GM18520 (cell line): Measurements from ENCODE around the gene TNIK.
"Not testable (repeated sequence)": the region's sequence is repeated elsewhere in the genome, so short reads cannot be mapped to it uniquely, and the experiment has no call there.

Source experiments
- ATAC-seq: cut with Tn5 transposase; IDR thresholded peaks from one replicate; pipeline ENCODE4 v1.9.1; 2021; ENCODE audit not compliant: unreplicated experiment

Gene TNIK

GRCh38 chr3:171149526-171150116 is 310.6 kb downstream of the TNIK start:
- ATAC-seq, result no peak

DNA sequence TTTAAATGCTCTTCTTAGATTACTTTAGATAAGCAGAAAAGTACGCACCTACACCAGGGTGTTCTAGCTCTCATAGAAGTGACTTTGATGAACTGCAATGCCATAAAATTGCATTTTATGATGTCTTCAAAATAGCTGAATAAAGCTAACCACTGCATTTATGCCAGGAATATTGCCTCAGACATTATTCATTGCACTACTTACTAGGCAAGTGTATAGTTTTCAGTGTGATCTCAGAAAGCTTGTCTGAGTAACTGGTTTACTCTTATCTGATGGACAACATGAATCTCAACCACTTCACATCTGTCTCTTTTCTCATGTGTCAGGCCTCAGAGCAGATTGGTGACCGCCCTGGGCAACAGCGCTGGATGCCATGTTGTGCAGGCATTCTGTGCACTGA is 314.4 kb downstream of the TNIK start:
- ATAC-seq, result no peak

- no peak for ATAC-seq
These were observed 317.2 kb downstream of the TNIK start for GRCh38 chr3:171142985-171143384.

- no peak for ATAC-seq
These were observed 320.0 kb downstream of the TNIK start for GRCh38 chr3:171140246-171140645.

- ATAC-seq, result no peak
These were observed 322.2 kb downstream of the TNIK start for GRCh38 chr3:171138027-171138426.

DNA sequence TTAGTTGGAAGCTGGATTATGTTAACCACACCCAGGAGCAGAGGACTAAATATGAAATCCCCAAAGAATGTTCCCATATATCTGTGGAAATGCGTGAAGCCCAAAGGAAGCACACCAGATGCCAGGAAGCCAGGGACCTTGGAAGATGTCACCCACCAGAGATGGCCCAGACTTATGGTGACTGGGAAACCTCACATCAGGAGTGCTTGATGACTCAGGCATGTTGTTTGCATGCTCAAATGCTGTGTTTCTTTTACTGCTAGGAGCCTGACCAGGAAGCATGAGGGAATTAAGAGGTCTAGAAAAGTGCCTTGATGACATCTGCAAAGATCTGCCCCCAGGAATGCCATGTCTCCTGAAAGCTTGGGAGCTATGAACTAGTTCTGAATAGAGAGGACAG is 324.7 kb downstream of the TNIK start:
- ATAC-seq, result no peak

GRCh38 chr3:171133796-171134569 is 326.2 kb downstream of the TNIK start:
- ATAC-seq, result no peak

DNA sequence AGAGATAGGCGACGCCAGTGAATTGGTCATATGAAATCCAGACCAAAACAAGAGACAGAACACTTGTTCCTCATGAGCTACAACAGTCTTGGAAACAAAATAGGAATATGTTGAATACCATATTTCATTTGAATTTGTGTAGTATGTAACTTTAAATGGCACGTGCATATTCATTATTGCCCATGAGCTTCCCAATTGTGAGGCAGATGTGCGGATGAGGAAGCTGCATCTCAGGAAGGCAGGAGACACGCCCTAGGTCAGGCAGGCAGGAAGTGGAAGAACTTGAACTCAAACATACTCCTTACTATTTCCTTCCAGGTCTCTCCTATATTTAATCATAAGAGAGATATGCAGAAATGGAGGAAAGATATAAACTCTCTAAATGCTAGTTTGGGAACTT is 326.9 kb downstream of the TNIK start:
- no peak for ATAC-seq

DNA sequence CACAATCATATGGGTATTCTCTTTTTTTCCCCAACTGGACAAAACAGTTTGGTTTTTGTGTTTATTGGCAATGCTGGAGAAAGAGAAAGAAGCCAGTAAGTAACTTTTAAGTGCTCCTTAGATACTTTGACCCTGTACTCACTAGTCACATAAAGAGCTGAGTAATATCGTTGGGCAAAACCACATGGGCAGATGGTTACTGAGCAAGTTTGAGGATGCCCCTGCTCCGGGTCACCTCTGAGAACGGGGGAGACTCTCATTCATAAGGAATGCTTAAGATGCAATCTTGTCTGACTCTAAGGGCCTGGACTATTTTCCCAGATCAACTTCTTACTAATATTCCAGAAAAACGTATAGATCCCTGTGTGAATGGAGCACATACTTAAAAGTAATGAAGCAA is 327.3 kb downstream of the TNIK start:
- no peak for ATAC-seq

- ATAC-seq, result no peak
These were observed 330.4 kb downstream of the TNIK start for GRCh38 chr3:171129827-171130226.

DNA sequence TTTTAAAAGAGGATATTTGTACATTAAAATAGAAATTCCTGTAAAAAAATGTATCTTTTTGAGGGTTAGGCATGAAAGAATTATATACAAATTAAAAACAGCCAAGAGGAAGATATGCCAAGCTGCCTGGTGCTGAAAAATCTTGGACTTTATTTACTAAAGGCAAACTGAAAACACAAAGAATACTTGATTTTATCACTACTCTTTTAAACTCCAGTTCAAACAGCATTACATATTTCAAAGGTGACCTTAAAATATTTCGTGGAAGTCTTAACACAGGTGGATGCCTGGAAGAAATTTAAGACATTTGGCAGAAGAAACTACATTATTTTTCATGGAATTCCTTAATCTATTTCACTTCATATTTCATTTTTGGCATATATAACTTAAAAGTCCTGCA is 332.6 kb downstream of the TNIK start:
- ATAC-seq, result no peak

DNA sequence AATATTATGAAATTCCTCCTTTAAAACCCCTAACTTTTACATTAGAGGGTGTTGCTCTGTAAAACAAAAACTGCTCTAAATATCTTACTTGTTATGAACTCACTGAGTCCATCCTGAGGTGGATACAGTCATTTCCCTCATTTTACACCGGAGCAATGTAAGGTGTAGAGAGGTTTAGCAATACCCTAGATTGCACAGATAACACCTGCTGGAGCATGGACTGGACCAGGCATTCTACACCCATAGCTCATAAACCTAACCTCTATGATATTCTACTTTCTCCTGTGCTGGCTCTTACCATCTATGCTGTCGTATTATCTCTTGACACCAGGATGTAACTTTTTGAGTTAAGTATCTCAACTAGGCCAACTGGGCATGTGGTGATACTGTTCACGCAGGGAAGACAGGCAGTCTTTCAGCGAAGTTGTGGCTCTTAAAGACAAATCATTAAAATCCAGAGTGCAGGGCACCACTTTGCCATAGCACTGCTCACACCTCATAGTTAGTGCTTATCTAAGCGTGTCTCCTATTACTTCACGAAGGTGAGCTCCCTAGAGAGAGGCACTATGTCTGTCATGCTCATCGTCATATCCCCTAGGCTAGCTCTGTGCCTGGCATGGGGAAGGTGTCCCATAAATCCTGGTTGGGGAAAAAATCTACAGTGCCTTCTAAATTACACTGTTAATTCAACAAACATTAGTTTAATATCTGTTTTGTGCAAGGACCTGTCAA is 333.6 kb downstream of the TNIK start:
- ATAC-seq, result no peak

GRCh38 chr3:171125010-171125409 is 335.2 kb downstream of the TNIK start:
- ATAC-seq, result no peak

DNA sequence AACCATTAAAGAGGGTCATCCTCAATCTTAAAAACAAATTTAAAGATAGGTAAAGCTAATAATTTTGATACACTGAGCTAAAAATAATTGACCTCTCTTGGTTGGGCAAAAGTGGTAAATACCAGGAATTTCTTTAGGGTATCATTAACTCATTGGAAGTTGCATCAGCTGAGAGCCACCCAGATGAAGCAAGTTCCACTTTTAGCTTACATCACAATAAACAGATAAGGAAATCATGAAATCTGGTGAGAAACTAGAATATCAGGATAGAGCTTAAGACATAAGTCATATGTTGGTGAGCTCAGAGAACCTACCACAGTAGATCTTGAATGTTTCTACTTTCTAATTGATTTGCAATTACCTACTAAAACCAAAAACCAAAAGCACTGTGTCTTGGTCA is 336.3 kb downstream of the TNIK start:
- no peak for ATAC-seq

GRCh38 chr3:171122861-171123260 is 337.3 kb downstream of the TNIK start:
- ATAC-seq, result no peak

DNA sequence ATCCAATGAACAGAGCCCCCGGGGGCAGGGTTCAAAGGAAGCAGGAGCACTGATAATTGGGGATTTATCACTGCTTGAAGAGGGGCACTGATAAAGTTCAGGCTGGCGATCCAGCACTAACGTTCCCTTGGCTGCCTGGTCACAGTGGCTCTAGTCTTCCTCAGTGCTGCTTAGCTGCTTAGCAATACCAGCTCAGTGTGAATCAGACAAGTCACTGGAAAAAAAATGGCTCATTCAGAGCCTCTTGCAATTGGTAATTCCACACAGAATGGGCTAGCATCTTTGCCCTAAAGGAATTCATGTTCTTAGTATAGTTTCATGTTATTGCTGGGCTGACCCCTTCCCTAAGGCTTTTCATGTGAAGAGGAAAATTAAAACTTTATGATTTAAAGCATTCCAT is 338.0 kb downstream of the TNIK start:
- no peak for ATAC-seq

DNA sequence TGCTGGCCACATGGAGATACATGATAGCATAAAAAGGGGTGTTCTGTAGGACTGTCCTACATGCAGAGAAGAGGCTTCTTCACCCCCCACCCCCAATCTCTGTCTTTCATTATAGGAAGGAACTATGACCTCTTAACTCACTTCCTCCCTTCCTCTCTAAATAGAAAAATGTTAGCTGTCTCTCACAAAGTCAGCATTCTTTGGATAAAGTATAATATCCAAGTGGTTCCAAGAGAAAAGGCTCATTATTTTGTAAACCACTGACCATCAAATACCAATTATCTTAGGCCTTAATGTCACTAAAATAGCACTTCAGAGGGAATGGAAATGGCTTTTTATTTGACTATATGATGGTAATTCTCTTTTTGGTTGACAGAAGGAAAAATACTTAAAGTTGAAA is 338.4 kb downstream of the TNIK start:
- no peak for ATAC-seq

GRCh38 chr3:171119402-171119801 is 340.8 kb downstream of the TNIK start:
- not testable (repeated sequence) for ATAC-seq

GRCh38 chr3:171118993-171119392 is 341.2 kb downstream of the TNIK start:
- not testable (repeated sequence) for ATAC-seq

- ATAC-seq, result no peak
These were observed 343.3 kb downstream of the TNIK start for GRCh38 chr3:171116824-171117395.

- ATAC-seq, result no peak
These were observed 343.8 kb downstream of the TNIK start for GRCh38 chr3:171116365-171116764.

DNA sequence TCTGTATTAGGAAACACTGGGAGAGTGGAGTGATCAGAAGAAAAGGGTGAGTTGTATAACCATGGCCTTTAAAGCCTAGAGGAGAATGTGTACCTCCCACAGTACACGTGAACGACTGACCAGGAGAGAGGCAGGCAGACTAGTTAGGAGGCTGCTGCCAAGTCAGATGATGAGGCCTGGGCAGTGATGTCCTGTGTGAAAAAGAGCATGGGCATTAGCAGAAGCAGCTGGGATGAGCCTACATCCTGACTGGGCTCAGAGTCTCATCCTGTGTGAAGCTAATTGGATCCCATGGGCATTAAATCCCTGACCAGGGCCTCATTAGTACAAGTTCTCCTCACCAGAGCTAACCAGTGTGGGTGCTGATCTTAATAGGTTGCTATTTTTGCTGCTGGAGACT is 344.5 kb downstream of the TNIK start:
- ATAC-seq, result no peak
